Keratinocyte (primary cell): ENCODE data around the gene PPM1J. TPM values are rescaled to one million over a fixed set of nuclear protein-coding genes. Genes with fewer than 3 reads are reported as not detected.

ENCODE experiments used
- DNase-seq: peaks from one replicate; pipeline ENCODE4 v3.0.0-alpha.2; 2011; ENCODE audit warnings: low read depth, missing footprints, low spot score
- FAIRE-seq: peaks from 2 replicates; lab custom pipeline; 2011; peaks lifted over from hg19 to GRCh38; lab: Jason Lieb, UNC
- H2AFZ ChIP-seq: 2 replicates; pipeline ENCODE4 v1.6.0; 2012; ENCODE audit warnings: low read length, control low read depth, inconsistent platforms; ENCODE audit not compliant: control insufficient read depth
- H3K27ac ChIP-seq: 2 replicates; pipeline ENCODE4 v1.5.1; 2011; ENCODE audit warnings: low read length; ENCODE audit not compliant: control insufficient read depth, insufficient read depth
- H3K27me3 ChIP-seq: 3 replicates; pipeline ENCODE4 v1.6.0; 2011; ENCODE audit warnings: low read length; ENCODE audit not compliant: control insufficient read depth, insufficient read depth; ENCODE audit errors: extremely low read depth
- H3K36me3 ChIP-seq, 2 experiments: 2 replicates in 1 of 2; 3 replicates in 1 of 2; pipeline ENCODE4 v1.5.1; 2011; ENCODE audit warnings: low read length in 2 of 2, mild to moderate bottlenecking in 1 of 2; ENCODE audit not compliant: control insufficient read depth in 2 of 2, insufficient read depth in 2 of 2; ENCODE audit errors: extremely low read depth in 1 of 2
- H3K4me1 ChIP-seq: 3 replicates; pipeline ENCODE4 v1.5.1; 2011; ENCODE audit warnings: low read length; ENCODE audit not compliant: control insufficient read depth, insufficient read depth; ENCODE audit errors: extremely low read depth
- H3K4me2 ChIP-seq: 3 replicates; pipeline ENCODE4 v1.6.0; 2011; ENCODE audit warnings: low read depth, low read length; ENCODE audit not compliant: control insufficient read depth, insufficient read depth; ENCODE audit errors: extremely low read depth
- H3K4me3 ChIP-seq, 3 experiments: fragments of 200-600 bp in 1 of 3; sonication (generic) in 1 of 3; 2 replicates in 2 of 3; 3 replicates in 1 of 3; pipeline ENCODE4 v1.5.1; 2011 to 2016; ENCODE audit warnings: low read length in 3 of 3, mild to moderate bottlenecking in 3 of 3, control low read depth in 2 of 3, inconsistent platforms in 1 of 3, low read depth in 1 of 3, mixed read lengths in 1 of 3, mixed run types in 1 of 3, moderate library complexity in 1 of 3; ENCODE audit not compliant: control insufficient read depth in 2 of 3, insufficient read depth in 2 of 3; ENCODE audit errors: extremely low read depth in 1 of 3
- H3K79me2 ChIP-seq: 2 replicates; pipeline ENCODE4 v1.6.0; 2012; ENCODE audit warnings: low read length; ENCODE audit not compliant: control insufficient read depth, insufficient read depth
- H3K9ac ChIP-seq: 3 replicates; pipeline ENCODE4 v1.6.0; 2011; ENCODE audit warnings: low read length; ENCODE audit not compliant: control insufficient read depth, insufficient read depth; ENCODE audit errors: extremely low read depth
- H3K9me1 ChIP-seq: 3 replicates; pipeline ENCODE4 v1.6.0; 2011; ENCODE audit warnings: low read length; ENCODE audit not compliant: control insufficient read depth, insufficient read depth; ENCODE audit errors: extremely low read depth
- H3K9me3 ChIP-seq: 2 replicates; pipeline ENCODE4 v1.5.1; 2012; ENCODE audit warnings: low read depth, low read length; ENCODE audit not compliant: control insufficient read depth
- H4K20me1 ChIP-seq: 3 replicates; pipeline ENCODE4 v1.6.0; 2011; ENCODE audit warnings: low read length; ENCODE audit not compliant: control insufficient read depth, insufficient read depth; ENCODE audit errors: extremely low read depth
- CTCF ChIP-seq, 3 experiments: IDR thresholded peaks in 1 of 3; conservative IDR thresholded peaks in 1 of 3; optimal IDR thresholded peaks in 1 of 3; 2 replicates in 2 of 3; 3 replicates in 1 of 3; pipeline versions ENCODE3 to v1.5.1; 2011; ENCODE audit warnings: low read length in 3 of 3, mild to moderate bottlenecking in 3 of 3, moderate library complexity in 2 of 3, control low read depth in 1 of 3, inconsistent platforms in 1 of 3; ENCODE audit not compliant: insufficient read depth in 2 of 3; ENCODE audit errors: extremely low read depth in 1 of 3
- EZH2 ChIP-seq: IDR thresholded peaks from one replicate; pipeline ENCODE4 v1.6.1; 2012; ENCODE audit warnings: inconsistent platforms, mild to moderate bottlenecking, low read length, moderate library complexity
- dilution Hi-C: fragments of 300-500 bp; cut with MboI; formaldehyde crosslinking; loops from one replicate; pipeline ENCODE4 v1.7.0; 2020; ENCODE audit warnings: low sequenced_read_pairs; ENCODE audit not compliant: extremely low pct_ligation_motif_present
- polyA plus RNA-seq, 5 experiments: library from polyadenylated mRNA; depleted of rRNA in 3 of 5; stranded (reverse) in 3 of 5; stranded (forward) in 1 of 5; unstranded in 1 of 5; fragments of >200 nt; gene quantifications; 1 replicate in 1 of 5; 2 replicates in 3 of 5; 3 replicates in 1 of 5; pipeline versions ENCODE4 v1.2.1 to v1.2.3, GENCODE V29; 2011 to 2012; ENCODE audit warnings: missing spikeins in 2 of 5, low read depth in 1 of 5, low replicate concordance in 1 of 5

Gene PPM1J
- polyA plus RNA-seq, 1 donor (not counting 4 experiments of a cell fraction or from before 2014, with no cell fraction given), result 7.7 TPM

GRCh38 chr1:112688781-112689193, 26.3 kb downstream of the PPM1J start:
- no peaks in the 10 kb centered on the region for H4K20me1 ChIP-seq
- H3K27me3 ChIP-seq, result no peaks in the 10 kb centered on the region
- peaks cover 25% of the 10 kb centered on the region for H3K4me1 ChIP-seq
- no peak for TF ChIP-seq EZH2
- no peak for TF ChIP-seq CTCF (optimal IDR thresholded peaks at IDR 0.05 in 1 of 3, IDR thresholded peaks at IDR 0.05 in 1 of 3, conservative IDR thresholded peaks at IDR 0.05 in 1 of 3; ENCODE audit: extremely low read depth in 1 of 3, insufficient read depth in 2 of 3, low read length in 3 of 3)
- dilution Hi-C loops, result no loop called here
- H3K79me2 ChIP-seq, result peaks cover 4% of the 10 kb centered on the region
- H3K9me3 ChIP-seq, result no peaks in the 10 kb centered on the region
- no peaks in the 10 kb centered on the region for H3K9me1 ChIP-seq
- peaks cover 14 to 16% of the 10 kb centered on the region in 2 experiments for H3K36me3 ChIP-seq
- H2AFZ ChIP-seq, result no peak overlapping the region
- DNase-seq (no peak), FAIRE-seq (no peak)
- H3K27ac ChIP-seq, result no peak overlapping the region
- H3K4me3 ChIP-seq, result no peak overlapping the region
- H3K9ac ChIP-seq, result no peak overlapping the region
- H3K4me2 ChIP-seq, result no peak overlapping the region

GRCh38 chr1:112687785-112688496, 27.2 kb downstream of the PPM1J start:
- Histone ChIP-seq H3K9ac (peak overlapping the region; percentile 29), H2AFZ (no peak overlapping the region), H4K20me1 (no peaks in the 10 kb centered on the region), H3K79me2 (peaks cover 4% of the 10 kb centered on the region), H3K9me3 (no peaks in the 10 kb centered on the region), H3K4me1 (peaks cover 25% of the 10 kb centered on the region), H3K27ac (peak overlapping the region; percentile 75), H3K4me2 (peak overlapping the region; percentile 66), H3K4me3 (no peak overlapping the region), H3K27me3 (no peaks in the 10 kb centered on the region), H3K36me3 (peaks cover 10 to 16% of the 10 kb centered on the region in 2 experiments), H3K9me1 (no peaks in the 10 kb centered on the region)
- TF ChIP-seq EZH2, result no peak
- dilution Hi-C loops, result no loop called here
- DNase-seq (no peak), FAIRE-seq (no peak)
